Sigmoid colon (tissue), 4 donors: Measurements from ENCODE around the gene RHBDL1.

Experiments used
- CTCF ChIP-seq, 4 experiments: fragments of 450-650 bp in 3 of 4; fragments of 200-600 bp in 1 of 4; IDR thresholded peaks; one replicate each; pipeline ENCODE4 v1.5.1; 2016 to 2019; ENCODE audit warnings: antibody characterized with exemption in 4 of 4, mild to moderate bottlenecking in 3 of 4, moderate library complexity in 2 of 4
- EP300 ChIP-seq, 4 donors: sonication (generic); formaldehyde crosslinking; IDR thresholded peaks; one replicate each; pipeline ENCODE4 v1.6.1; 2017; ENCODE audit warnings: antibody characterized with exemption in 4 of 4
- POLR2A ChIP-seq, 2 donors: fragments of 450-650 bp; IDR thresholded peaks; one replicate each; pipeline ENCODE4 v1.6.1; 2016; ENCODE audit warnings: antibody characterized with exemption in 2 of 2, mild to moderate bottlenecking in 2 of 2, moderate library complexity in 2 of 2
- POLR2AphosphoS5 ChIP-seq, 4 donors: sonication (generic); formaldehyde crosslinking; IDR thresholded peaks; one replicate each; pipeline ENCODE4 v1.6.1; 2017; ENCODE audit warnings: antibody characterized with exemption in 4 of 4

DNA sequence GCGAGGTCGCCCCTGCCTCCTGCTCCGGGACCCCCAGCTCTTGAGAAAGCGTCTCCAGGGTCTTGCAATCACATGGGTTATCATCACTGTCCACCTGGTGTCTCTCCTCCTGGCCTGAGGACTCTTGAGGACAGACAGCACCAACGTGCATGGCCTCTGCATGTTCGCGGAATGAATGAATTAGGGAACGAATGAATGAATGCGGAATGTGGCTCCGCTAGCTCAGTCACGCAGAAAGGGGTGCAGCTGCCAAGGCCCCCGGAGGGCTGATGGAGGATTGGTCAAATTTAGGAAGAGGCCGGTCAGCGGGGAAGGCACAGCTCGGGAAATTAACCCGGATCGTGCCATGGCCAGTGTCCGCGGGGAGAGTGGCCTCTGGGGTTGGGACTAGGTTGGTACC lies 26.9 kb downstream of the RHBDL1 start:
- TF ChIP-seq CTCF (IDR thresholded peaks at IDR 0.05): no peak
- no peak for TF ChIP-seq POLR2A (IDR thresholded peaks at IDR 0.05)
- TF ChIP-seq POLR2AphosphoS5 (IDR thresholded peaks at IDR 0.05): no peak
- no peak for TF ChIP-seq EP300 (IDR thresholded peaks at IDR 0.05)
